NCI-H510A (cell line): Measurements from ENCODE around the gene SPAG9.
A peak's percentile ranks its signal among the peaks of the same experiment; 100 is the strongest.

Source experiments
- DNase-seq: peaks from one replicate; lab custom pipeline; 2025; lab: John Stamatoyannopoulos, UW

The SPAG9 gene

DNA sequence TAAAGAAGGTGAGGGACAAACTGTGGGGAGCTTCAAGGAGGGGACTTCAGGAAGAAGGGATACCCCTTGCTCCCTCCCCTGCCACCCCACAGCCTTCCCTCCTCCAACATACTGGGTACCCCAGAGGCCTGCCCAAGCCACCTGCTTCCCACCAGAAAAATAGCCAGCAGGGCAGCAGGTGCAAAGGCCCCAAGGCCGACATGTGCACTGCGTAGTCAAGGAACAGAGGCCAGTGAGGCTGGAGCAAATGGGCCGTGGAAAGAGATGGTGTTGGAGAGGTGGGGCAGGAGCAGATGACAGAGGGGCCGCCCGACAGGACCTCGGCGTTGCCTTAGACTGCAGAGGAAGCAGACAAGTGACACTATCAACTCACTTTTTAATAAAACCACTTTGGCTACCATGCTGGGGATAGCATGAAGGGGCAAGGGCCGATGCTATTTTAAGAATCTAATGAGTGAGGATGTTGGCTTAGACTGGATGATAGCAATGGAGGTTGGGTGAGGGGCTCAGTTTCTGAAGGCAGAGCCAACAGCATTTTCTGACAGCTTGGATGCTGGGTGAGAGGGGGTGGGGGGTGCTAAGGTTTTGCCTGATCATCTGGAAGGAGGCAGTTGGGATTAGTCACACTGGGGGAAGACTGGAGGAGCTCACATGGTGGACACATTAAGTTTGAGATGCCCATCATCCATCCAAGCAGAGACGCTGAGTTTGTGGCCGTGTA is 181.7 kb downstream of the SPAG9 start:
- DNase-seq, result no peak

DNA sequence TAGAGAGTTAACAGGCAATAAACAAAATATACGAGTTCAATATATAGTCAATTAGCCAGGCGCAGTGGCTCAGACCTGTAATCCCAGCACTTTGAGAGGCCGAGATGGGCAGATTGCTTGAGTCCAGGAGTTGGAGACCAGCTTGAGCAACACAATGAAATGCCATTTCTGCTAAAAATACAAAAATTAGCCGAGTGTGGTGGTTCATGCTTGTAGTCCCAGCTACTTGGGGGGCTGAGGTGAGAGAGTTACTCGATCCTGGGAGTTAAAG is 184.7 kb downstream of the SPAG9 start:
- no peak for DNase-seq

DNA sequence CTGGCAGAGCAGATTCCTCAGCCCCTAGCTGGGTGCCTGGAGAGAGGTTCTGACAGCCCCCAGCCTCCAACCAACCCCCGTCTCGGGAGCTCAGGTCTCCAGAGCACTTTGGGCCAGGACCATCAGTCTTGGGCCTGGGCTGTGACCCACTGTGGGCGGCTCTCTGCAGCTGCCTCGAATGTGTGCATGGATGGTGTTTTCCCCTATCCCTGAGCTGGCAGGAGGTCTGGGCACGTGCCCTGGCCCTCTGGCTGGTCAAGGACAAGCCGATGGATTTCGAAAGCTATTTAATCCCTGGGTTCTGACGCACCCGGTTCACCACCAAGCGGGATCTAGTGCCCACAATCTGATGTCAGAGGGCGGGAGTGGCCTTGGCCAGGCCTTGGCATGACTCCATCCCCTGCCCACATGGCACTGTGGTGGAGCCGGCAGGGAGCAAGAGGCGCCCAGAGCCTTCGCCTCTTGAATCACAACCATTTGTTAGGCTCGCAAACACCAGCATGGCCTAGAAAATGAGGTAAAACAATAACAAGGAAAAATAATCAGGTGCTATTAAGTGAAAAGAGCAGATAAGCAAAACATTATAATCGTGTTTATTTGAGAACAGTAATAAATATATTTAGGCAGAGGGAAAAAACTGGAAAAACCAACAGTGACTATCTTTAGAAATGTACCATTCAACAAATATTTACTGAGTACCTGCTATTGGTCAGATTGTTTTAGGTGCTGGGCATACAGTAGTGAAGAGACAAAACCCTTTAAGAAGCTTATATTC is 185.3 kb downstream of the SPAG9 start:
- no peak for DNase-seq

DNA sequence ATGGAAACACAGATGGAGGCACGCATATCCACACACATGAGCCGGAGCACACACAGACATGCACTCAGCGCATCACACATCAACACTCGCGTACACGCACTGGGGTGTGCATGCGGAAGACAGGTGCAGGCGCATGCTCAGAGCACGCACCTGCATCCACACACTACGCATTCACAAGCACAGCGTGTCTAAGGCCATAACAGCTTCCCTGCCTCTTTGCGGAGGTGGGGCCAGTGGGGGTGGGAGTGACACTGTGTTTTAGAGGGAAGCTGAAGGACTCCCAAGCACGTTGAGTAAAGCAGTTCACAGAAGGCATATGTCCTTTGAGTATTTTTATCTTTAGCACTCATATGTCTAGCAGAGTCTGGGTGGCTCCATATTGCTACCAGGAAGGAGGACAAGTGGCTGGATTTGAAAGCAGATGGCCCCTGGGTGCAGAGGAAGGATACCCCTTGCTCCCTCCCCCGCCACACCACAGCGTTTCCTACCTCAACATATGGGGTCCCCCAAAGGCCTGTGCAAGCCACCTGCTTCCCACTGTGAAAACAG is 185.9 kb downstream of the SPAG9 start:
- peak; percentile 38 for DNase-seq

DNA sequence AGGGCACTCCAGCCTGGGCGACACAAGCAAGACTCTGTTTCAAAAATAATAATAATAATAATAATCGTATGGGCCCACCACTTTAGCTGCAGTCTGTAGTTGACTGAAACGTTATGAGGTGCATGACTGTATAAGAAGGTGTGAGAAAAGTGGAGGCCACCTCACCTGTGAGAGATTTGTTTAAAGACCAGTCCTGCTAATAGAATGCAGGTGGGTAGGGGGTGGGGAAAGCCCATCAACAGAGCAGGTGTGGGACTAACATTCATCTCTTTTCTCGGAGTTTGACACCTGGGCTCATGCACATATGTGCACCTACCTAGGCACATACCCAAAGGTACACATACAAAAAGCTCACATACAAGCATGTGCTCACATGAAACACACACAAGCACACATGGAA is 186.5 kb downstream of the SPAG9 start:
- DNase-seq, result no peak

DNA sequence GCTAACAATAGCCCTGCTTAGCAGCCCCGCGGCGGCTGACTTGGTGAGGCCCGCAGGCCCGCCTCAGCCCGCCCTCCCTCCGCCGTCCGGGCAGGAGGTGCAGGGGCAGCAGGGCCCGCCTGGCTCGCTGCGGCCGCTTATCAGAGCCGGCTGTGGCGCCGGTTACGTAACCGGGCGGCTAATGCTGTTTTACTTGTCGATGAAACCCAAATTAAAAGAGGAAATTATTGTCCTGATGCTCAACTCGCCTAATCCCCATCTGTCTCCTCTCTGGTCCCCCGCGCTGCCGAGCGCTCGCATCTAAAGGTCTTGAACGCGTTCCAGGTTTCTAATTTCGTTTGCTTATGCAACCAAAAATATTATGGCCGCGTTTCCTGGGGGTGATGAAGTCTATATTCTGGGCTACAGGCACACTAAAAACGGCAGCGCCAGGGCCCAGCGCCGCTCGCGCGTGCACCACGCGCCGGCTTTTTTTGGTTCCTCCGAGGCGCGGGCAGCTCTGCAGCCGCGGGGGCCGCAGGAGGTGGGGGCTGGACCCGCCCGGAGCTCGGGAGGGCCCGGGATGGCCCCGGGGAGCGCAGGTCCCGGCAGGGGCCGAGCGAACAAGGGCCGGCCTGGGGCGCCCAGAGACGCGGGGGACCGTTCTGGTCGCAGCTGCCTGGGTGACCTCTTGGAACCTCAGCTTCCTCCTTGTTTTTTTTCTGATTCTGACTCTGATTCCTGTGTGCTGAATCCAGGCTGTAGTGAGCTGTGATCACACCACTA is 189.3 kb downstream of the SPAG9 start:
- DNase-seq, result peak; percentile 93

DNA sequence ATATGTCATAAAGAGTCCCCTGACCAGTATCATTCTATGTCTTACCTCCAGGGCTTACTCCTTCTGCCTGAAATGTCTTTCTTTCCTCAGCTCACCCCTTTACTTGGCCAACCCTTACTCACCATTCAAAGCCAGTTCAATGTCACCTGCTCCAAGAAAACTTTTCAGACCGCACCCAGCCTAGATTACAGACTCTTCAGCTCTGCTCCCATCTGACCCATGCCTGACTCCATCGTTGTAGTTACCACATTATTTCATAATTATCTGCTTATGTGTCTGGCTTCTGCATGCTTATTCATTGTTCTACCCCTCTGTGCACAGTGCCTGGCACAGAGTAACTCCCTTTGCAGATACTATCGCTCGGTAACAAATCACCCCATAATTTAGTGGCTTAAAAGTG is 192.0 kb downstream of the SPAG9 start:
- DNase-seq, result no peak

DNA sequence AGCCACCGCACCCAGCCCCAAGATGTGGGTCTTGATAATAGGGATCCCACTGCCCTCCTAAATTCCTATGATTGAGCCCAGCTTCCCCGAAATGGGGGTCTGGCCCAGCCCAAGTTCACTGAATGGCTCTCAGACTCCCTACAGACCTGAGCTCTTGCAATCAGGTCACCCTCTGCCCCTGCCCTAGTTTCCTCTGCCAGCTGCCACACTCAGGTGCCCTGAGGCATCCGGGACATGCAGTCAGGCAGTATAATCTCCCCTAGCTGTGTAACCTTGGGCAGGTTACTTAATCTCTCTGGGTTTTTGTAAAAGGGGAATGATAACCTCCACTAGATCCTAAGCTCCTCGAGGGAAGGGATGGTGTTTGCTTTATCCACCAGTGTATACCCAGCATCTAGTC is 193.4 kb downstream of the SPAG9 start:
- DNase-seq, result no peak

DNA sequence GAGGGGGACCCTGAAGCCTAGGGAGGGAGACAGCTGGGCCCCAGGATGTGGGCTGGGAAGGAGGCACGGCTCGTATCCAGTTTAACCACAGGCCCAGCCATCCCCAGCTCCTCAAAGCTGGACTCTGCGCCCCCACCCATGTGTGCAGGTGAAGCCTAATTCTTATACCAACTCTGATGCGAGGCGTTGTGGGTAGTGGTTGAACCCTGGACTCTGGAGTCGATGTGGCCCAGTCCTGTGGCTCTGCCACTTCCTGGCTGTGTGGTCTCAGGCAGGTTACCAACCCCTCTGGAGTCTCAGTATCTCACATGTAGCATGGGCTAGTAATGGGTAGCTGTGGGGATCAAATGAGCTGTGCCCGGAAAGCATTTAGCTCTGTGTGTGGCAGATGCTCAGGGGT is 194.1 kb downstream of the SPAG9 start:
- DNase-seq, result no peak

DNA sequence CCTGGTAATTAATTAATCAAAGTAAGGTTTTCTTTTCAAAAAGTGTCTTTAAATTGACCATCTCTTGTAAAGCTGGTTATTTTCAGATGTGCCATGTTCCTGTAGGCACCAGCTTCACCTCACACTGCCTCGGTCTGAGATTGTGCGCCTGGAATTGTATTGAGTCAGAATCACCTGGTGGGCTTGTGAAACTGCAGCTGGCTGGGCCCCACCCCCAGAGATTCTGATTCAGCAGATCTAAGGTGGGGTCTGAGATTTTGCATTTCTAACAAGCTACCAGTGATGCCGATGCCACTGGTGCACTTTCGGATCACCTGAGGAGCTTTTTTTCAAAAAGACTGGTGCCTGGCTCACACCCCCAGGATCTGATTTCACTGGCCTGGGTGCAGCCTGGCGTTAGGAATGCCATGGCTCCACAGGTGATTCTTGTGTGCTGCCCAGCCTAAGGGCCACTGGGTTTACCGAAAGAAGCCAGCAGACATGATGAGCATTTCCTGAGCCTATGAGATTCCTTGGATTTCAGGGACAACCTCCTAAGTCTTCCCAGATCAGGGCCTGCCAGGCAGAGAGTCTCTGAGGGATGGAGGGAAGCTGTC is 195.3 kb downstream of the SPAG9 start:
- no peak for DNase-seq

DNA sequence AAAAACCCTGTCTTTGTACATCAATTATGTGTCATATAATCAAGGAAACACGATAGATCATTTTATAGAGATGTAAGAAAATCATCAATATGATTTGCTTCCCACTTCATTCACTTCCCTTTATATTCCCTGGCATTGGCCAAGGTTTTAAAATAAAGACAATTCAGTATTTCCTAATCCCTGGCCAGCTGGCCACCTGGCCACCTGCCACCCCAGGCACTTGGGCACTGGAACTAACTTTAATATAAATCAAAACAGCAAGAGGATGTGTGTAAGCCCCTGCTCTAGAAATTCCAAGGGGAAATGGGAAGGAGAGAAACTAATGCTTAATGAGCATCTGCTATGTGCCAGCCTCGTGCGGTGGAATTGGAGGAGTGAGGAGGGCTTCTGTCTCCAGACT is 195.9 kb downstream of the SPAG9 start:
- DNase-seq, result no peak

DNA sequence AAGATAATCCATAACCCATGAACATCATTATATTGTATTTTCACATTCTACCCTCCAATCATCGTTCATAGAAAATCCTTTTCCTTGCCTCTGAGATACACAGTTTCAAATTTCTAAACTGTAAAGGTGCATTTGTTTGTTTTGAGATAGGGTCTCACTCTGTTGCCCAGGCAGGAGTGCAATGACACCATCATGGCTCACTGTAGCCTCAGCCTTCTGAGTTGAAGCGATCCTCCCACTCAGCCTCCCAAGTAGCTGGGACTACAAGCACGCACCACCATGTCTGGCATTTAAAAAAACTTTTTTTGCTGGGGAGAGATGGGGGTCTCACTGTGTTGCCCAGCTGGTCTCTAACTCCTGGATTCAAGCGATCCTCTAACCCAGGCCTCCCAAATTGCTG is 196.4 kb downstream of the SPAG9 start:
- DNase-seq, result no peak

DNA sequence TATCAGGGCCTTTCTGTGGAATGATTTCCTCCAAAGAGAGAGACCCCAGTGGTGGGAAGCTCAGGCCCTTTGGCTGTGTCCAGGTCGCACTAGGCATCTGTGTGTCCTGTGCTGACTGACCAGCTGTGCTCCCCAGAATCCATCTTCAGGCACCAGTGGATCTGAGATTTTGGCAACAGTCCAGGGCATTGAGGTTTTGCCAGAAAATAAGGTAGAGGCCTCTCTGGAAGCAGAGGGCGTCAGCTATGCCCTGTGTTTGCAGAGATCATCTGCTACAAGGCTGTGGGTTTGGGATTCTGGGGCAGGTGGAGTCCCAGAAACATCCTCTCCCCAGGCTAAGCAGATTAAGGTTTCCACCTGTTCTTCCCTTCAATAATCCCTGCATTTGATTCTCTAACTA is 197.1 kb downstream of the SPAG9 start:
- DNase-seq, result no peak

DNA sequence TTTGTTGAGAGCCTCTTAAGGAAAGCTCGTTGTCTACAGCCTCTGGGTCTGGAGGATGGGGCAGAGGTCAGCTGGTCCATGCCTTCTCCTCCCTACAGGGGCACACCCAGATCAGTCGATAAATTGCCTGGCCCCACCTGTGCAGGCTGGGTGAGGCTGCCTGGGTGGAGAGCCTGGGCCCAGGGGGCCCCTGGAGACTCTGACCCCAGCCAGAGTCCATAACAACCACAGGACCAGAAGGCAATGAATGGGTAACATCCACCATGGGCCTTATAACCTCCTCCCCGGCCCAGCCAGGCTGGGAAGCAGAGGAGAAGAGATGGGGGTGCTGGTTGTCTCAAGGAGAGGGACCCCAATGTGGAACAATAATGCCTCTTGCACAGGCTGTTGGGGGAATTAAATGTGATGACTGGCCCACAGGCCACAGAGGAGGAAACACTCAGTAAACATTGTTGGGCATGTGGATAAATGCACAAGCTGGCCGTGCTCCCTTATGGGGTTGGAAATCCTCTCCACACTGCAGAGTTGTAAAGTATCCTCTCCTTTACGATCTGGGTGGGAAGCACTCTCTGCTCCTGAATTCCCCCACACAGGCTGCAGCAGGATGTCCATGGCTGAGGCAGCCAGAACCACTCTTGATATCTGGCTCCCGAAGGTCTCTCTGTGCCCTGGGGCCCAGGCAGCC is 197.8 kb downstream of the SPAG9 start:
- no peak for DNase-seq

DNA sequence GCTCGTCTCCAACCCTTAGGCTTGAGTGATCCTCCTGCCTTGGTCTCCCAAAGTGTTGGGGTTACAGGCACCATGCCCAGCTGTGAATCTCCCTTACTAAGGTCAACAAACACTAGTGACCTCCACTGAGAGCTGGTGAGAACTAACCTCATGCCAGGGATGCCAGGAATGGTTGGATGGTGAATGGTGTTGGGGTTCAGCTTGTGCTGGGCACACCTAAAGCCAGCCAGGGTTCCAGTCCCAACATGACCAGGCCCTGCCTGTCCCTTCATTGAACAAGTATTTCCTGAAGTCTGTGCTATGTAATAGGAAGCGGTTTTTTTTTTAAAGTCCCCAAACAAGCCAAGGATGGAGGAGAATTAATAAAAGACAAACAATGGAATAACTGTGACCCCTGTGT is 198.6 kb downstream of the SPAG9 start:
- DNase-seq, result no peak

DNA sequence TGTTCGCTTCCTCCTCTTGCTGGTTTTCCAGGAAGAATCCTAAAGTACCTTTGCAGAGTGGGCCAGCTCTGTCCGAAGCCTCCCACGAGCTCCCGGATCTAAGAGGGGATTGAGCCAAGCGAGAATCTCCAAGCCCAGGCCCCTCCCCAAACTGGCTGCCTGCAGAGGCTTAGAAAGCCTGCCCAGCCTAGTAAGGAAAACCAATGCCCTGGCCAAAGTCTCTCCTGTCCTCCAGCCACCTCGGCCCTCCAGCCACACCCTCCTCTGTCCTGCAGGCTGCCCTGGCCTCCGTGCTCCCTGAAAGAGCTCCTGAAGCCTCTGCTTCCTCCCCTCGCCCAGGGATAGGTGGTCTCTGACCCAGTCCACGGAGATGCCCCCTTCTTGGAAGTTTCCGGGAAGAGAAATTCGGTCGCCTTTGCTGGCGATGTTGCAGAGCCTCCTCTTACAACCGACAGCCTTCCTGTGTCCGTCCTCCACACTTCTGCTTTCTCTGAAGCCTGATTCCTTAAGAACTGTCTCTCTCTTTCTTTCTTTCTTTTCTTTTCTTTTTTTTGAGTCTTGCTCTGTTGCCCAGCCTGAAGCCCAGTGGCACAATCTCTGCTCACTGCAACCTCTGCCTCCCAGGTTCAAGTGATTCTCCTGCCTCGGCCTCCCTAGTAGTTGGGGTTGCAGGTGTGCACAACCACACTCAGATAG is 199.6 kb downstream of the SPAG9 start:
- no peak for DNase-seq

DNA sequence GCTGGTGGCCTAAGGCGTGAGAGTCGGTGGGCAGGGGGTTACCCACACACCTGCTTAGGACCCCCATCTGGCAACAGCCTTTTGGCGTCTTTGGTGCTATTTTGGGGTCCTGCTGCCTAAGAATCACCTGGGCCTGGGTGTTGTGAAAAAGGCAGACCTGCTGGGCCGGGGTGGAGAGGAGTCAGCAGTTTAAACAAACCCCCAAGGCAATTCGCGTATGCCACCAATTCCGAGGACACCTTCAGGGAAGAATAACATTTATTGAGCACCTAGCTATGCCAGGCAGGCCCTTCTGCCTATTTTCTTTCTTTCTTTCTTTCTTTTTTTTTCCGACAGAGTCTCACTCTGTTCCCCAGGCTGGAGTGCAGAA is 200.6 kb downstream of the SPAG9 start:
- DNase-seq, result no peak

DNA sequence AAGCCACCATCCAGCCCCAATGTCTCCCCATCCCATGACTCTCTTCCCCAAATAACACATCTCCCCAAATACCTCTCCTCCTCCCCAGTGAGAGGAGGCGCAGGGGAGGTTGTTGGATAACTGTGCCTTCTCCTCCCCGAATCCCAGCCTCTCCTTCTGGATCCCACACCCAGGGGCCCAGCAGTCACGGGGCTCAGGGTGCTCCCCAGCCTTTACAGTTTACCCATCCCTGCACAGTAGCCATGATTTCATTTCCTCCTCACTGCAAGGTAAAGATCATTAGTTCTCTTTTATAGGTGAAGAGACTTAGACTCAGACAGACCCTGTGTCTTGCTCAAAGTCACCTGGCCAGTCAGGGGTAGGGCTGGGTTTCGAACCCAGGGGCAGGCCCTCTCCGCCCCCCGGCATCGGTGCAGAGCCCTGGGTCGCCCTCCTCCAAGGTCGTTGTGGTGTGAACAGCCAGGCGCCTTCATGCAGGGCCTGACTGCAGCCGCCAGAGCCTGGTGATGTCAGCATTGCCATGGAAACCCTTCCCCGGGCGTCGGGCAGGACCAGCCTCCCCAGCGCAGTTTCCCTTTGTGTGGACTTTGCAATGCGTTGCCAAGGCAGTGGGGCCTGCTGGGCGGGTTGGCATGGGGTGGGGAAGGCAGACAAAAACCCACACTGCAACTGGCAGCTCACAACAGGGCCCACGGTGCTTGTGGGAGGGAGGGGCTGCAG is 201.2 kb downstream of the SPAG9 start:
- DNase-seq, result peak; percentile 95

DNA sequence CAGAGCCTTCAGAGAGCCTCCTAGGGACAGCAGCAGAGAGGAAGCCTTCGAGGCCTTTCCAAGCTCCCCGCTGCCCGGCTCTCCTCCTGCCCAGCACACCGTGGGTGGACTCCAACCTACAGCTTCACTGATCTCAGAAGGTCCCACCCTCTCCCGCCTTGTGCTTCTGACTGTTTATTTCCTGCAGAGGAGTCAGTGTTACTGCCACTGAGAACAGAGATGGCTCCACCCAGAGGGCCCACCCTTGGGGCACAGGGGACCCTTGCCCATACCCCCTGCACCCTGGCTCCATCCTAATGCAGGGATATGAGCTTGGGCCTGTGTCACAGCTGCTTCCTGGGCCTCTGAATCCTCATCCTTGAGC is 201.8 kb downstream of the SPAG9 start:
- DNase-seq, result no peak

DNA sequence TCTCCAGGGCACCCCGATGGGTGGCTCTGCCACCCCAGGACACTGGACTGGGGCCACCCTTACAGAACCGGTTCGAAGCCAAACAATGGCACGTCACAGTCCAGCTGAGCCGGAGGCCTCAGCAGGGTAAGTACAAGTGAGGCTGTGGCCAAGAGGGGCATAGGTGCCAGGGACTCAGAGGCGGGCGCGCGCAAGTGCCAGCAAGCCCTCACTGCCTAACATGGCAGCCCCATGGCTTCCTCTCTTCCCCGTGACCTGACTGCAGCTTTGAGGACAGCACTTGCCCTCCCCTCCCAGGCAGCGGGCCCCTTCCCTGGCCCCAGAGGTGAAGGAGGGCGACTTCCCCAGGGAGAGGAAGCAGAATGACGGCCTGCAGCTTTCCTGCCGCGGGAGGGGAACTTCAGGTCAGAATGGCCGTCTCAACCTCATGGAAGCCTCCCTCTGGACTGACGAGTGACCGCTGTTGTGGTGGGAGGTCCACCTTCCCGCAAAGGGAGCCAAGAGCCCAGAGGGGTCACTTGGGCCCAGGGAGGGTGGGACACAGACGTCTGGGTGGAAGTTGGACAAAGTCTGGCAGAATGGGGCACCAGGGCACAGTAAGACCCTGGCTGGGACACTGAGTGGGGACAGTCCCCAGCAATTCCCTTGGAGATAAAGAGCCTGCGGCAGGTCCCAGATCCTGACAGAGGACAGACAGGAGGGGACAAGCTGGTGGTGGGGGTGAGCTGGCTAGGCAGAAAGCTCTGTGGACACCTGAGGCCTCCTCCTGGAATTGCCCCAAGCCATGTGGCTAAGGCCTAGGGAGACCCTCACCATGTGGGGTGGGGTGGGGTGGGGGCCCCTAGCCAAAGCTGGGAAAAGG is 202.4 kb downstream of the SPAG9 start:
- DNase-seq, result no peak
